SU-DHL-6 (cell line): Measurements from ENCODE around the gene SCAMP2.

ENCODE experiments used
- EZH2phosphoT487 ChIP-seq: fragments of 200-600 bp; sonication (generic), shearing (Covaris generic); conservative IDR thresholded peaks from 2 replicates; pipeline ENCODE4 v1.6.1; 2018; ENCODE audit warnings: mild to moderate bottlenecking, antibody characterized with exemption, low read length, moderate library complexity, mixed read lengths
- TF ChIP-seq, protein P1 (sequence below): fragments of 200-600 bp; sonication (generic); IDR thresholded peaks from one replicate; pipeline ENCODE4 v1.5.1; 2017; ENCODE audit warnings: antibody characterized with exemption, mild to moderate bottlenecking, low read length, moderate library complexity; ENCODE audit not compliant: insufficient read depth, poor library complexity, severe bottlenecking

DNA sequence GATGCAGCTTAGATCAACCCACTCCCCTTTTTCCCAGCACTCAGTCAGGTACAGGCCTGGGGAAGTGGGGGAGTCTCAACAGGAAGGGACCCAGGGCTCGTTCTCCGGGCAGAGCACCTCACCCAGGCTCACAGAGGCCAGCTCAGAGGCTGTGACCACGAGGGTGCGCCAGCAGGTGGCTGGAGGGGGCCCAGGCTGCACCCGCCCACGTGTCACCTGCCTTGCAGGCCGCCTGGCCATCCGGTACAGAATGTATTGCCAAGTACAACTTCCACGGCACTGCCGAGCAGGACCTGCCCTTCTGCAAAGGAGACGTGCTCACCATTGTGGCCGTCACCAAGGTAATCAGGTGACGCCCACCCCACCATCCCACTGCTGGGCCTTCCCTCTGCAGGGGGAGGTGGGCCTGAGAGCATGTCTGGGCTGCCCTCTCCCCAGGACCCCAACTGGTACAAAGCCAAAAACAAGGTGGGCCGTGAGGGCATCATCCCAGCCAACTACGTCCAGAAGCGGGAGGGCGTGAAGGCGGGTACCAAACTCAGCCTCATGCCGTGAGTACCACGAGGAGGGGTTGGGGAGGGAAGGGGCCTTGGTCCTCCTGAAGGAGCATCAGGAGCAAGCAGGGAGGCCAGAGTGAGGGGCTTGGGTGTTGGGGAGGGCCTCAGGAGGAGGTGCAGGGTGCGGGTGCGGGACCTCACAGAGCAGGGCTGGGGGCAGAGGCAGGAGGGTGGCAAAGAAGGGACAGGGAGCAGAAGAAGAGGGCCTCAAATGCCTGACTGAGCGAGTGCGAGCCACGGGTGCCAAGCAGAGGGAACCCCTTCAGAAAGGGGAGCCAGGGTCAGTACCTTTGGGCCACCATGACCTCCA is 74.5 kb downstream of the SCAMP2 start:
- TF ChIP-seq, protein P1, sequence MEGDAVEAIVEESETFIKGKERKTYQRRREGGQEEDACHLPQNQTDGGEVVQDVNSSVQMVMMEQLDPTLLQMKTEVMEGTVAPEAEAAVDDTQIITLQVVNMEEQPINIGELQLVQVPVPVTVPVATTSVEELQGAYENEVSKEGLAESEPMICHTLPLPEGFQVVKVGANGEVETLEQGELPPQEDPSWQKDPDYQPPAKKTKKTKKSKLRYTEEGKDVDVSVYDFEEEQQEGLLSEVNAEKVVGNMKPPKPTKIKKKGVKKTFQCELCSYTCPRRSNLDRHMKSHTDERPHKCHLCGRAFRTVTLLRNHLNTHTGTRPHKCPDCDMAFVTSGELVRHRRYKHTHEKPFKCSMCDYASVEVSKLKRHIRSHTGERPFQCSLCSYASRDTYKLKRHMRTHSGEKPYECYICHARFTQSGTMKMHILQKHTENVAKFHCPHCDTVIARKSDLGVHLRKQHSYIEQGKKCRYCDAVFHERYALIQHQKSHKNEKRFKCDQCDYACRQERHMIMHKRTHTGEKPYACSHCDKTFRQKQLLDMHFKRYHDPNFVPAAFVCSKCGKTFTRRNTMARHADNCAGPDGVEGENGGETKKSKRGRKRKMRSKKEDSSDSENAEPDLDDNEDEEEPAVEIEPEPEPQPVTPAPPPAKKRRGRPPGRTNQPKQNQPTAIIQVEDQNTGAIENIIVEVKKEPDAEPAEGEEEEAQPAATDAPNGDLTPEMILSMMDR, result no peak
- TF ChIP-seq EZH2phosphoT487, result no peak
